ENCODE results near the gene SPP1.

Gene SPP1

GRCh38 chr4:88001871-88002270 lies 26.4 kb downstream of the SPP1 start:
- Histone ChIP-seq H3K4me3 (ENCODE audit: low read length) (no peak overlapping the region), H3K4me2 (ENCODE audit: low read length) (no peak overlapping the region), H3K9ac (ENCODE audit: low read depth, low read length) (no peak overlapping the region)

GRCh38 chr4:88002786-88003185 lies 27.3 kb downstream of the SPP1 start:
- H3K4me2 ChIP-seq (ENCODE audit: low read length): peak overlapping the region; percentile 2
- peaks cover 16% of the 10 kb centered on the region for H3K4me1 ChIP-seq (ENCODE audit: control insufficient read depth, insufficient read depth, low read length)
- no peaks in the 10 kb centered on the region for H3K36me3 ChIP-seq (ENCODE audit: insufficient read depth, low read length)
- H3K4me3 ChIP-seq (ENCODE audit: low read length): no peak overlapping the region
- H3K9ac ChIP-seq (ENCODE audit: low read depth, low read length): peak overlapping the region; percentile 26
- H3K27me3 ChIP-seq (ENCODE audit: control insufficient read depth, insufficient read depth, low read length): no peaks in the 10 kb centered on the region
- no peaks in the 10 kb centered on the region for H3K9me3 ChIP-seq (replicated peaks; ENCODE audit: low read length)

More at GRCh38 chr4:88001871-88002270, 26.4 kb downstream of the SPP1 start:
- H3K27me3 ChIP-seq (ENCODE audit: control insufficient read depth, insufficient read depth, low read length): no peaks in the 10 kb centered on the region
- H3K36me3 ChIP-seq (ENCODE audit: insufficient read depth, low read length): no peaks in the 10 kb centered on the region
- no peaks in the 10 kb centered on the region for H3K9me3 ChIP-seq (replicated peaks; ENCODE audit: low read length)
- peaks cover 13% of the 10 kb centered on the region for H3K4me1 ChIP-seq (ENCODE audit: control insufficient read depth, insufficient read depth, low read length)

DNA sequence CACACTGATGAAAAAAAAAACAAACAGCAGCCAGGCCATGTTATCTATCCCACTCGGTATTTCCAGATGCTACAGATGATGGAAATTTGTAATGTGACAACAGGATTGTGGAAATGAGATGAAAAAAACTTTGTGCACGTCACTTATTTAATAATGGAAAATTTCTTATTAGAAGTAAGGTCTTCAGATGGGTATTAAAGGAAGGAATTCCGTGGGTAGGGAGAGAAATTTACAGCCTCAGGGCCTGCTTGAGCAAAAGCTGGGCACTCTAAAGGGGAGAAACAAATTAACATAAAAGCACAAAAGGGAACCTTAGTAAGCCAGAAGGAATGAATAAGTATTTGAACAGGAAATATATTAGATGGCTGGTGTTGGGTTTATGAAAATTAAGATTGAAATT lies 27.7 kb downstream of the SPP1 start:
- H3K36me3 ChIP-seq (ENCODE audit: insufficient read depth, low read length): no peaks in the 10 kb centered on the region
- no peaks in the 10 kb centered on the region for H3K9me3 ChIP-seq (replicated peaks; ENCODE audit: low read length)
- peak overlapping the region; percentile 2 for H3K4me2 ChIP-seq (ENCODE audit: low read length)
- H3K9ac ChIP-seq (ENCODE audit: low read depth, low read length): peak overlapping the region; percentile 16
- H3K27me3 ChIP-seq (ENCODE audit: control insufficient read depth, insufficient read depth, low read length): no peaks in the 10 kb centered on the region
- peaks cover 16% of the 10 kb centered on the region for H3K4me1 ChIP-seq (ENCODE audit: control insufficient read depth, insufficient read depth, low read length)
- no peak overlapping the region for H3K4me3 ChIP-seq (ENCODE audit: low read length)

GRCh38 chr4:88005076-88005475 lies 29.6 kb downstream of the SPP1 start:
- Histone ChIP-seq H3K9ac (ENCODE audit: low read depth, low read length) (no peak overlapping the region), H3K4me3 (ENCODE audit: low read length) (no peak overlapping the region), H3K9me3 (replicated peaks; ENCODE audit: low read length) (no peaks in the 10 kb centered on the region), H3K4me2 (ENCODE audit: low read length) (no peak overlapping the region), H3K4me1 (ENCODE audit: control insufficient read depth, insufficient read depth, low read length) (peaks cover 23% of the 10 kb centered on the region), H3K36me3 (ENCODE audit: insufficient read depth, low read length) (no peaks in the 10 kb centered on the region), H3K27me3 (ENCODE audit: control insufficient read depth, insufficient read depth, low read length) (no peaks in the 10 kb centered on the region)

DNA sequence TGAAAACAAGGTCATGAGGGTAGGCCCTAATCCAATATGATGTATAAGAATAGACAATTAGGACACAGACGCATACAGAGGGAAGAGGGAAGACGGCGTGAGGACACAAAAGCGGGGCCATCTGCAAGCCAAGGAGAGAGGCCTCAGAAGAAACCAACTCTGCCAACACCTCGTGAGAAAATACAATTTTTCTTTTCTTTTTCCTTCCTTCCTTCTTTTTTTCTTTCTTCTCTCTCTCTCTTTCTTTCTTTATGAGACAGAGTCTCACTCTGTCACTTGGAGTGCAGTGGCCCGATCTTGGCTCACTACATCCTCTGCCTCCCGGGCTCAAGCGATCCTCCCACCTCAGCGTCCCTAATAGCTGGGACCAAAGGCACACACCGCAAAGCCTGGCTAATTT lies 30.4 kb downstream of the SPP1 start:
- Histone ChIP-seq H3K4me3 (ENCODE audit: low read length) (no peak overlapping the region), H3K4me1 (ENCODE audit: control insufficient read depth, insufficient read depth, low read length) (peaks cover 31% of the 10 kb centered on the region), H3K36me3 (ENCODE audit: insufficient read depth, low read length) (no peaks in the 10 kb centered on the region), H3K9me3 (replicated peaks; ENCODE audit: low read length) (no peaks in the 10 kb centered on the region), H3K27me3 (ENCODE audit: control insufficient read depth, insufficient read depth, low read length) (no peaks in the 10 kb centered on the region), H3K9ac (ENCODE audit: low read depth, low read length) (no peak overlapping the region), H3K4me2 (ENCODE audit: low read length) (no peak overlapping the region)

- H3K9me3 ChIP-seq (replicated peaks; ENCODE audit: low read length): no peaks in the 10 kb centered on the region
- H3K4me3 ChIP-seq (ENCODE audit: low read length): peak overlapping the region; percentile 88
- peak overlapping the region; percentile 94 for H3K9ac ChIP-seq (ENCODE audit: low read depth, low read length)
- peak overlapping the region; percentile 84 for H3K4me2 ChIP-seq (ENCODE audit: low read length)
- H3K4me1 ChIP-seq (ENCODE audit: control insufficient read depth, insufficient read depth, low read length): peaks cover 40% of the 10 kb centered on the region
- H3K27me3 ChIP-seq (ENCODE audit: control insufficient read depth, insufficient read depth, low read length): no peaks in the 10 kb centered on the region
- no peaks in the 10 kb centered on the region for H3K36me3 ChIP-seq (ENCODE audit: insufficient read depth, low read length)
Measured at GRCh38 chr4:88006956-88007303, 31.4 kb downstream of the SPP1 start.

DNA sequence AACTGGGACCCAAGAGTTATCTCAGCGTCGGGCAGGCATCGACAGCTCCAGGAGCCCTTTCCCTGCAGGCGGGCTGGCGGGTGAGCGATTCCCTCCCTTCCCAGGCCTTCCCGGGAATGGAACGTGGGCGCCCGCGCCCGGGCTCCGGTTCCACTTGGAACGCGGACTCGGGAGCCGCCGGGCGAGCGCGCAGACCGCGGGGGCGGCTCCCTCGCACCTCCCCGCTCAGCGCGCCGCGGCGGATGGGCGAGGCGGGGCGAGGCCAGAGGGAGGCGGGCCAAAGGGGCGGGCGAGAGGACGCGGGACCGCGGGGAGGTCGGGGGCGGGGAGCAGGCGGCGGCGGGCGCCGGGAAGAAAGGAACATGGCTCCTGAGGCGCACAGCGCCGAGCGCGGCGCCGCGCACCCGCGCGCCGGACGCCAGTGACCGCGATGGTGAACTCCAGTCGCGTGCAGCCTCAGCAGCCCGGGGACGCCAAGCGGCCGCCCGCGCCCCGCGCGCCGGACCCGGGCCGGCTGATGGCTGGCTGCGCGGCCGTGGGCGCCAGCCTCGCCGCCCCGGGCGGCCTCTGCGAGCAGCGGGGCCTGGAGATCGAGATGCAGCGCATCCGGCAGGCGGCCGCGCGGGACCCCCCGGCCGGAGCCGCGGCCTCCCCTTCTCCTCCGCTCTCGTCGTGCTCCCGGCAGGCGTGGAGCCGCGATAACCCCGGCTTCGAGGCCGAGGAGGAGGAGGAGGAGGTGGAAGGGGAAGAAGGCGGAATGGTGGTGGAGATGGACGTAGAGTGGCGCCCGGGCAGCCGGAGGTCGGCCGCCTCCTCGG lies 32.0 kb downstream of the SPP1 start, which contains the start of gene PKD2:
Gene PKD2, plus strand, starts transcription at position 332 of the 818 bp plus-strand sequence. Its CDS starts 99 bp downstream, at position 431.
- peaks cover 40% of the 10 kb centered on the region for H3K4me1 ChIP-seq (ENCODE audit: control insufficient read depth, insufficient read depth, low read length)
- H3K27me3 ChIP-seq (ENCODE audit: control insufficient read depth, insufficient read depth, low read length): no peaks in the 10 kb centered on the region
- no peaks in the 10 kb centered on the region for H3K36me3 ChIP-seq (ENCODE audit: insufficient read depth, low read length)

DNA sequence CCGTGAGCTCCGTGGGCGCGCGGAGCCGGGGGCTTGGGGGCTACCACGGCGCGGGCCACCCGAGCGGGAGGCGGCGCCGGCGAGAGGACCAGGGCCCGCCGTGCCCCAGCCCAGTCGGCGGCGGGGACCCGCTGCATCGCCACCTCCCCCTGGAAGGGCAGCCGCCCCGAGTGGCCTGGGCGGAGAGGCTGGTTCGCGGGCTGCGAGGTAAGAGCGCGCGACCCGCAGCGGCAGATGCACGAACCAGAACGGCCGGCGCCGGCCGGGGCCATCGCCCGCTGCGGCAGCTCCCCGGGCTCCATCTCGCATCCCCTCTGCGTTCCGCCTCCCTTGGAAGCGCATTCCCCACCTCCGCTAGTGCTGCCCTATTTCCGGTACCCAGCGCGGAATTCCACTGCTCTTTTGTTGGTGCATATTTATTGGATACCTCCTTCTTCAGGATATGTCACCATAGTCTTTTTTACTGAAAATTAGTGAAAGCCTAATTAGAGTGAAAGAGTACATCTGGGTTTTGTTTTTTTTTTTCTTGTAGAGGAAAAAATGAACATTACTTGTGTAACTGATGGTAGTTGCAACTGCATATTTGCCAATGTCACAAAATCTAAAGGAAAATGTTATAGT lies 32.7 kb downstream of the SPP1 start:
- Histone ChIP-seq H3K27me3 (ENCODE audit: control insufficient read depth, insufficient read depth, low read length) (no peaks in the 10 kb centered on the region), H3K36me3 (ENCODE audit: insufficient read depth, low read length) (no peaks in the 10 kb centered on the region), H3K4me1 (ENCODE audit: control insufficient read depth, insufficient read depth, low read length) (peaks cover 37% of the 10 kb centered on the region), H3K4me3 (ENCODE audit: low read length) (peak overlapping the region; percentile 88), H3K9ac (ENCODE audit: low read depth, low read length) (peak overlapping the region; percentile 94), H3K9me3 (replicated peaks; ENCODE audit: low read length) (no peaks in the 10 kb centered on the region), H3K4me2 (ENCODE audit: low read length) (peak overlapping the region; percentile 84)

More for the DNA sequence above, 32.0 kb downstream of the SPP1 start, which contains the start of gene PKD2:
- H3K9me3 ChIP-seq (replicated peaks; ENCODE audit: low read length): no peaks in the 10 kb centered on the region
- H3K9ac ChIP-seq (ENCODE audit: low read depth, low read length): peak within 1 kb of the TSS; percentile 94
- peak within 1 kb of the TSS; percentile 84 for H3K4me2 ChIP-seq (ENCODE audit: low read length)
- peak within 1 kb of the TSS; percentile 88 for H3K4me3 ChIP-seq (ENCODE audit: low read length)

GRCh38 chr4:88008743-88009171 lies 33.2 kb downstream of the SPP1 start:
- peak overlapping the region; percentile 94 for H3K9ac ChIP-seq (ENCODE audit: low read depth, low read length)
- peaks cover 35% of the 10 kb centered on the region for H3K4me1 ChIP-seq (ENCODE audit: control insufficient read depth, insufficient read depth, low read length)
- H3K9me3 ChIP-seq (replicated peaks; ENCODE audit: low read length): no peaks in the 10 kb centered on the region
- peak overlapping the region; percentile 84 for H3K4me2 ChIP-seq (ENCODE audit: low read length)
- no peaks in the 10 kb centered on the region for H3K36me3 ChIP-seq (ENCODE audit: insufficient read depth, low read length)
- peak overlapping the region; percentile 88 for H3K4me3 ChIP-seq (ENCODE audit: low read length)
- no peaks in the 10 kb centered on the region for H3K27me3 ChIP-seq (ENCODE audit: control insufficient read depth, insufficient read depth, low read length)

GRCh38 chr4:88009871-88010270 lies 34.4 kb downstream of the SPP1 start:
- Histone ChIP-seq H3K9me3 (replicated peaks; ENCODE audit: low read length) (no peaks in the 10 kb centered on the region), H3K36me3 (ENCODE audit: insufficient read depth, low read length) (no peaks in the 10 kb centered on the region), H3K9ac (ENCODE audit: low read depth, low read length) (peak overlapping the region; percentile 94), H3K4me3 (ENCODE audit: low read length) (peak overlapping the region; percentile 88), H3K27me3 (ENCODE audit: control insufficient read depth, insufficient read depth, low read length) (no peaks in the 10 kb centered on the region), H3K4me2 (ENCODE audit: low read length) (peak overlapping the region; percentile 84), H3K4me1 (ENCODE audit: control insufficient read depth, insufficient read depth, low read length) (peaks cover 35% of the 10 kb centered on the region)

GRCh38 chr4:88010966-88011365 lies 35.5 kb downstream of the SPP1 start:
- Histone ChIP-seq H3K4me1 (ENCODE audit: control insufficient read depth, insufficient read depth, low read length) (peaks cover 31% of the 10 kb centered on the region), H3K9me3 (replicated peaks; ENCODE audit: low read length) (no peaks in the 10 kb centered on the region), H3K36me3 (ENCODE audit: insufficient read depth, low read length) (no peaks in the 10 kb centered on the region), H3K27me3 (ENCODE audit: control insufficient read depth, insufficient read depth, low read length) (no peaks in the 10 kb centered on the region), H3K9ac (ENCODE audit: low read depth, low read length) (peak overlapping the region; percentile 94), H3K4me3 (ENCODE audit: low read length) (peak overlapping the region; percentile 88), H3K4me2 (ENCODE audit: low read length) (peak overlapping the region; percentile 84)
